Mucosa of rectum (tissue), 2 donors: ENCODE results near the gene CYFIP1.

Experiments
- H3K27ac ChIP-seq, 2 donors: one replicate each; pipeline ENCODE4 v1.7.0; 2013; ENCODE audit warnings: inconsistent platforms in 2 of 2, low read depth in 2 of 2, low read length in 2 of 2
- H3K27me3 ChIP-seq, 2 donors: one replicate each; pipeline ENCODE4 v1.7.0; 2013; ENCODE audit warnings: low read length in 2 of 2; ENCODE audit not compliant: control insufficient read depth in 2 of 2, insufficient read depth in 2 of 2
- H3K36me3 ChIP-seq, 2 donors: one replicate each; pipeline ENCODE4 v1.7.0; 2013; ENCODE audit warnings: low read length in 2 of 2; ENCODE audit not compliant: control insufficient read depth in 2 of 2, insufficient read depth in 2 of 2
- H3K4me1 ChIP-seq, 2 donors: one replicate each; pipeline ENCODE4 v1.7.0; 2013; ENCODE audit warnings: low read length in 2 of 2, mild to moderate bottlenecking in 1 of 2; ENCODE audit not compliant: control insufficient read depth in 2 of 2, insufficient read depth in 2 of 2
- H3K4me3 ChIP-seq, 2 donors: one replicate each; pipeline ENCODE4 v1.7.0; 2013; ENCODE audit warnings: low read length in 2 of 2
- H3K9ac ChIP-seq, 2 donors: one replicate each; pipeline ENCODE4 v1.7.0; 2013; ENCODE audit warnings: low read length in 2 of 2, low read depth in 1 of 2, mild to moderate bottlenecking in 1 of 2
- H3K9me3 ChIP-seq, 2 donors: one replicate each; pipeline ENCODE4 v1.7.0; 2013; ENCODE audit warnings: low read length in 2 of 2; ENCODE audit not compliant: control insufficient read depth in 2 of 2
- donor health status: healthy.
- donor health status: Normal muscosa, but diverticular disease.

The CYFIP1 gene

GRCh38 chr15:22831473-22831872, 148.7 kb downstream of the CYFIP1 start:
- Histone ChIP-seq H3K27me3 (no peaks in the 10 kb centered on the region), H3K4me1 (peaks cover under 1 to 6% of the 10 kb centered on the region in 2 donors), H3K9me3 (no peaks in the 10 kb centered on the region), H3K27ac (no peak overlapping the region), H3K9ac (no peak overlapping the region), H3K36me3 (peaks cover 2 to 12% of the 10 kb centered on the region in 2 donors), H3K4me3 (no peak overlapping the region)

GRCh38 chr15:22827125-22827524, 153.0 kb downstream of the CYFIP1 start:
- Histone ChIP-seq H3K36me3 (peaks cover 25 to 34% of the 10 kb centered on the region in 2 donors), H3K27me3 (no peaks in the 10 kb centered on the region), H3K4me1 (no peaks in the 10 kb centered on the region), H3K4me3 (no peak overlapping the region), H3K9me3 (no peaks in the 10 kb centered on the region), H3K9ac (no peak overlapping the region), H3K27ac (no peak overlapping the region)

GRCh38 chr15:22823495-22824128, 156.6 kb downstream of the CYFIP1 start:
- Histone ChIP-seq H3K27me3 (no peaks in the 10 kb centered on the region), H3K4me1 (no peaks in the 10 kb centered on the region), H3K9ac (no peak overlapping the region), H3K27ac (no peak overlapping the region), H3K4me3 (no peak overlapping the region), H3K36me3 (peaks cover 40 to 48% of the 10 kb centered on the region in 2 donors), H3K9me3 (no peaks in the 10 kb centered on the region)

- Histone ChIP-seq H3K9me3 (no peaks in the 10 kb centered on the region), H3K27me3 (no peaks in the 10 kb centered on the region), H3K9ac (no peak overlapping the region), H3K27ac (no peak overlapping the region), H3K4me3 (no peak overlapping the region), H3K4me1 (no peaks in the 10 kb centered on the region), H3K36me3 (peaks cover 28 to 29% of the 10 kb centered on the region in 2 donors)
These were observed 160.5 kb downstream of the CYFIP1 start for GRCh38 chr15:22819651-22820050.
